ENCODE data around the gene STRA6. TPM values are rescaled to one million over a fixed set of nuclear protein-coding genes. Genes with fewer than 3 reads are reported as not detected.

The STRA6 gene
- polyA plus RNA-seq, 4 donors, result 0.27 to 8.4 TPM; not detected in 2

DNA sequence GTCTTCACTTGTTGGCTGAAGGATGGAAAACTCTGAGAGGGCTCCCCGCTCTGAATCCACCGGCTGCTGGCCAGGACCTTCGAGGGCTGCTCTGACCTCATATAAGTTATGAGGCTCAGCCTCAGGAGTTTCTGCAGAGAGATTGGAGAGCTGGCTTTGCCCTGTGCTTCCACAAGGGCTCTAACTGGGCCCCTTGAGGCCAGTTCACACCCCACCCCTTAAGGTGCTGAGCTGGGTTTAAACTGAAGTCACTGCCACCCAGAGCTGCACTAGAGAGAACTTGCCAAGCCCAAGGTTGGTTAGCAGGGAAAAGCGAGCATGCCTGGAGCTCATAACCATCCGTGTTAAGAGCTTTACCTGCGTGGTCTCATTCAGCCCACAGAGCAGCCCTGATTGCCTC, 30.8 kb upstream of the STRA6 start:
- FAIRE-seq, result no peak
- no peak for DNase-seq
- no peaks in the 10 kb centered on the region for H3K36me3 ChIP-seq (ENCODE audit: control insufficient read depth in 3 of 3, insufficient read depth in 2 of 3, low read depth in 1 of 3, low read length in 3 of 3)
- no peaks in the 10 kb centered on the region for H3K9me3 ChIP-seq (ENCODE audit: control insufficient read depth in 2 of 2, insufficient read depth in 1 of 2, low read depth in 1 of 2, low read length in 1 of 2)
- peaks cover 0 to 4% (median 0%) of the 10 kb centered on the region in 3 donors for H3K27me3 ChIP-seq (ENCODE audit: control insufficient read depth in 3 of 3, insufficient read depth in 3 of 3, low read length in 3 of 3)
- no peak overlapping the region for H3K4me3 ChIP-seq (ENCODE audit: low read depth in 1 of 3, low read length in 3 of 3)
- WGBS, 3 donors, result 72 to 83% (median 83%) methylated on average over 6 of the region's 6 CpGs
- no peak overlapping the region for H3K27ac ChIP-seq (ENCODE audit: low read depth in 1 of 3, low read length in 2 of 3)
- H3K4me1 ChIP-seq (ENCODE audit: control insufficient read depth in 3 of 3, insufficient read depth in 2 of 3, low read depth in 1 of 3, low read length in 2 of 3), result peaks cover 0 to 14% (median 0%) of the 10 kb centered on the region in 3 donors

DNA sequence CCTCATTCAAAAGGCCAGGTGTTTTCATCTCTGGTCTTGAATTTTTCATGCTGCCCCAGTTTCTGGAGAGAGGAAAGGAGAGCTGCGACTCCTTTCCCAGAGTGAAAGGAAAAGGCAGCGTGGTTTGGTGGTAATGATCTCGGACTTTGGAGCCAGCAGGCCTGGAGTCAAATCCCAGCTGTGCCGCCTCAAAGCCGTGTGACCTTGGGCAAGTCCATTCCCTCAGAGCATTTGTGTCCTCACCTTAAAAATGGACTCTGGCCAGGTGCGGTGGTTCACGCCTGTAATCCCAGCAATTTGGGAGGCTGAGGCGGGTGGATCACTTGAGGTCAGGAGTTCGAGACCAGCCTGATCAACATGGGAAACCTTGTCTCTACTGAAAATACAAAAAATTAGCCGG, 28.9 kb upstream of the STRA6 start:
- Histone ChIP-seq H3K27ac (ENCODE audit: low read depth in 1 of 3, low read length in 2 of 3) (no peak overlapping the region), H3K4me1 (ENCODE audit: control insufficient read depth in 3 of 3, insufficient read depth in 2 of 3, low read depth in 1 of 3, low read length in 2 of 3) (peaks cover 0 to 12% (median 0%) of the 10 kb centered on the region in 3 donors), H3K9me3 (ENCODE audit: control insufficient read depth in 2 of 2, insufficient read depth in 1 of 2, low read depth in 1 of 2, low read length in 1 of 2) (no peaks in the 10 kb centered on the region), H3K4me3 (ENCODE audit: low read depth in 1 of 3, low read length in 3 of 3) (no peak overlapping the region), H3K27me3 (ENCODE audit: control insufficient read depth in 3 of 3, insufficient read depth in 3 of 3, low read length in 3 of 3) (peaks cover 0 to 6% (median 0%) of the 10 kb centered on the region in 3 donors), H3K36me3 (ENCODE audit: control insufficient read depth in 3 of 3, insufficient read depth in 2 of 3, low read depth in 1 of 3, low read length in 3 of 3) (no peaks in the 10 kb centered on the region)
- DNase-seq (peak in 1 of 2 donors; percentile 65), FAIRE-seq (no peak)
- WGBS, 3 donors, result 27 to 75% (median 39%) methylated on average over 10 of the region's 10 CpGs

DNA sequence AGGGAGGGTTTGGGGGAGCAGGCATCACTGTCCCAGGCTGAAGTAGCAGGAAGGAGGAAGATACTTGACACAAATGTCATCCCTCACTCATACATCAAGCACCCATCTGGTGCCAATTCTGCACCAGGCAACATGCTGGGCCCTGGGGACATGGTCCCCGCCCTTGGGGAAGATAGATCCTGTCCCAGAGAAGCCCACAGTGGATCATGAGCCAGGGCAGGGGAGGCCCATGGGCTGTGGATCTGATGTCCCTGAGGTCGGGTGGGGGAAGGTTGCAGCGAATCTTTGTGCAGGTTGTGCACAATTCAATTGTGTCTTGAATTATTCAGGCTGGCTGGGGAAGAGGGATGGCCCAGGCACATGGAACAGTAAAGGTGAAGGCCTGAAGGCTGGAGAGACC, 27.1 kb upstream of the STRA6 start:
- Histone ChIP-seq H3K4me3 (ENCODE audit: low read depth in 1 of 3, low read length in 3 of 3) (no peak overlapping the region), H3K9me3 (ENCODE audit: control insufficient read depth in 2 of 2, insufficient read depth in 1 of 2, low read depth in 1 of 2, low read length in 1 of 2) (no peaks in the 10 kb centered on the region), H3K27ac (ENCODE audit: low read depth in 1 of 3, low read length in 2 of 3) (no peak overlapping the region), H3K36me3 (ENCODE audit: control insufficient read depth in 3 of 3, insufficient read depth in 2 of 3, low read depth in 1 of 3, low read length in 3 of 3) (no peaks in the 10 kb centered on the region), H3K27me3 (ENCODE audit: control insufficient read depth in 3 of 3, insufficient read depth in 3 of 3, low read length in 3 of 3) (peaks cover 0 to 6% (median 0%) of the 10 kb centered on the region in 3 donors), H3K4me1 (ENCODE audit: control insufficient read depth in 3 of 3, insufficient read depth in 2 of 3, low read depth in 1 of 3, low read length in 2 of 3) (peaks cover 0 to 5% (median 0%) of the 10 kb centered on the region in 3 donors)
- 69 to 87% (median 82%) methylated on average over 3 of the region's 3 CpGs for WGBS, 3 donors
- FAIRE-seq, result no peak
- DNase-seq, result no peak

DNA sequence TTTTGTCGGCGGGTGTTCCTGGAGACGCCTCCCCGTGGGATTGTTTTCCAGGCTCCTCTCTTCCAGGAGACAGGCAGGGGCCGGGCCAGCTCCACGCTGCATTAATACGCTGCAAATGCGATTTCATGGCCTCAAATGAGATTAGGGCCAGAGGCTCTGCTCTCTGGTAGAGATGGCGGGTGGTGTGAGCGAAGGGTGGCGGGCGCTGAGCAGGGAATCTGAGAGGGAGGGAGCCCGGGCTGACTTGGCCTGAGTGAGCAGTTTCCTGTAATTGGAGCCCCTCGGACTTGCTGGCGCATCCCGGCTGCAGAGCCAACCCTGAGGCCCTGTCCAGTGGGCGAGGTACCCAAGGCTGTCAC, 26.1 kb upstream of the STRA6 start:
- DNase-seq (no peak), FAIRE-seq (no peak)
- WGBS, 3 donors, result 49 to 82% (median 69%) methylated on average over 16 to 17 of the region's 17 CpGs
- no peak overlapping the region for H3K4me3 ChIP-seq (ENCODE audit: low read depth in 1 of 3, low read length in 3 of 3)
- no peaks in the 10 kb centered on the region for H3K9me3 ChIP-seq (ENCODE audit: control insufficient read depth in 2 of 2, insufficient read depth in 1 of 2, low read depth in 1 of 2, low read length in 1 of 2)
- no peak overlapping the region for H3K27ac ChIP-seq (ENCODE audit: low read depth in 1 of 3, low read length in 2 of 3)
- H3K27me3 ChIP-seq (ENCODE audit: control insufficient read depth in 3 of 3, insufficient read depth in 3 of 3, low read length in 3 of 3), result peaks cover 0 to 6% (median 0%) of the 10 kb centered on the region in 3 donors
- H3K36me3 ChIP-seq (ENCODE audit: control insufficient read depth in 3 of 3, insufficient read depth in 2 of 3, low read depth in 1 of 3, low read length in 3 of 3), result no peaks in the 10 kb centered on the region
- peaks cover 0 to 6% (median 0%) of the 10 kb centered on the region in 3 donors for H3K4me1 ChIP-seq (ENCODE audit: control insufficient read depth in 3 of 3, insufficient read depth in 2 of 3, low read depth in 1 of 3, low read length in 2 of 3)

DNA sequence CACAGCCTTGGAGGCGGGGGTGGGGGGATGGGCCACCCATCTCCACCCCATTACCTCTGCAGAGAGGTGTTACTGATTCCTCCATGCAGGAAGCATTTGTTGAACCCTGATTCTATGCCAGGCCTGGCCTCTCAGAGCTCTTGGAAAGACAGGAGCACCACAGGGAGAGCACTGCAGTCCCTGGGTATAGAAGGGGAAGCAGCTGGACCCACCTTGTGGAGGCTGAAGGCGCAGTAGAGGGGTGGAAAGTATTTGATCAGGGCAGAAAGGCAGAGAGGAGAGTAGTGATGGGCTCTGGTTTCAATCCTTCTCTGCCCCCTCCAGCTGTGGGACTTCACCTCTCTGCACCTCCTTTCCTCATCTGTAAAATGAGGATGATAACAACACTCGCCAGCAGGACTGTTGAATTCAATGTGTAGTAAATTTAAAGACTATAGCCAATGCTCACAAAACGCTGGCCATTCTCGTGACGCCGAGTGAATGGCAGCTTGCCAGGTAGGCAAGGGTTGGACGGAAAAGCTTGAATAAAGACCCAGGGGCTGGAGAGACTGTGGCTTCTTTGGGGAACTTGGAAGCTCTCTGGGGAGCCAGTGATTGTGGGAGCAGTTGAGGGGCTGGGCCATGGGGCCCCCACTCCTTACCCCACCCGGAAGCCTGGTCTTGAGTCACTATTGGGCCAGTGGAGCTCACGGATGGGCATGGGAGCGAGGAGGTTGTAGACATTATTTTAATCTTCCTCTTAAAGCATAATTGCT, 25.6 kb upstream of the STRA6 start:
- no peak for DNase-seq
- Histone ChIP-seq H3K9me3 (ENCODE audit: control insufficient read depth in 2 of 2, insufficient read depth in 1 of 2, low read depth in 1 of 2, low read length in 1 of 2) (no peaks in the 10 kb centered on the region), H3K4me3 (ENCODE audit: low read depth in 1 of 3, low read length in 3 of 3) (no peak overlapping the region), H3K4me1 (ENCODE audit: control insufficient read depth in 3 of 3, insufficient read depth in 2 of 3, low read depth in 1 of 3, low read length in 2 of 3) (peaks cover 0 to 10% (median 0%) of the 10 kb centered on the region in 3 donors), H3K27ac (ENCODE audit: low read depth in 1 of 3, low read length in 2 of 3) (no peak overlapping the region), H3K36me3 (ENCODE audit: control insufficient read depth in 3 of 3, insufficient read depth in 2 of 3, low read depth in 1 of 3, low read length in 3 of 3) (no peaks in the 10 kb centered on the region), H3K27me3 (ENCODE audit: control insufficient read depth in 3 of 3, insufficient read depth in 3 of 3, low read length in 3 of 3) (peaks cover 0 to 6% (median under 1%) of the 10 kb centered on the region in 3 donors)
- 42 to 52% (median 51%) methylated on average over 11 of the region's 11 CpGs for WGBS, 3 donors
- no peak for FAIRE-seq

DNA sequence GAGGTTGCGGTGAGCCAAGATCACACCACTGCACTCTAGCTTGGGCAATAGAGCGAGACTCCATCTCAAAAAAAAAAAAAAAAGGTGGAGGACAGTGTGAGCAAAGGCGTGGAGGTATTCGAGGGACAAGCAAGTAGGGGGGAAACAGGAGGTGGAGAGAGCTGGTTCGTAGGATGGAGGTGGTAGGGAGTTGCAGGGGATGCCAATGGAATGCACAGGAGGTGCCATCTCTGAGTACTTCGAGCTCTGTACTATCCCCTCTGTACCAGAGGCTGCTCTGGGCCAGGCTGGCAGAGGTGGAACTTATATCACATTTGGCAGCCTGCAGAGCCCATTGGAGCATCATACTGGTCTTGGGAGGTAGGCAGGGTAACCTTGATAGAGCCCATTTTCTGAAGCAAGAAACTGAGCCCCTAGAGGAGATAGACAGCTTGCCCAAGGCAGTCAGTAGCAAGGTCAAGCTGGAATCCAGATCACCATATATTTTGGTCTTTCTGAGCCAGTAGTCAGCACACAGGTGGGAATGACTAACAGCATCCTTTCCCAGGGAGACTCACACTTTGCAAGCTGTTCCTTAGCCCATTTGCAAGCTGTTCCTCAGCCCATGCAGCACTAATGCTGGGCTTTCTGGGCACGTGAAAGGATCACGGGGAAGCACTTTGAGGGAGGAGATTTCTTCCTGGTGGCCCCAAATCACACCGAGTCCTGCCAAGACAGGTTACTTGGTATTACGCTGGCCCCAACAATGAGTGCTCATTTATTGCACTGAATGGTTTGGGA, 24.4 kb upstream of the STRA6 start:
- DNase-seq, result no peak
- WGBS, 3 donors, result 78 to 82% (median 81%) methylated on average over 9 to 10 of the region's 10 CpGs
- Histone ChIP-seq H3K27ac (ENCODE audit: low read depth in 1 of 3, low read length in 2 of 3) (no peak overlapping the region), H3K9me3 (ENCODE audit: control insufficient read depth in 2 of 2, insufficient read depth in 1 of 2, low read depth in 1 of 2, low read length in 1 of 2) (no peaks in the 10 kb centered on the region), H3K4me3 (ENCODE audit: low read depth in 1 of 3, low read length in 3 of 3) (no peak overlapping the region), H3K4me1 (ENCODE audit: control insufficient read depth in 3 of 3, insufficient read depth in 2 of 3, low read depth in 1 of 3, low read length in 2 of 3) (peaks cover 0 to 14% (median 0%) of the 10 kb centered on the region in 3 donors), H3K27me3 (ENCODE audit: control insufficient read depth in 3 of 3, insufficient read depth in 3 of 3, low read length in 3 of 3) (peaks cover 0 to 6% (median 2%) of the 10 kb centered on the region in 3 donors), H3K36me3 (ENCODE audit: control insufficient read depth in 3 of 3, insufficient read depth in 2 of 3, low read depth in 1 of 3, low read length in 3 of 3) (no peaks in the 10 kb centered on the region)
- FAIRE-seq, result no peak

DNA sequence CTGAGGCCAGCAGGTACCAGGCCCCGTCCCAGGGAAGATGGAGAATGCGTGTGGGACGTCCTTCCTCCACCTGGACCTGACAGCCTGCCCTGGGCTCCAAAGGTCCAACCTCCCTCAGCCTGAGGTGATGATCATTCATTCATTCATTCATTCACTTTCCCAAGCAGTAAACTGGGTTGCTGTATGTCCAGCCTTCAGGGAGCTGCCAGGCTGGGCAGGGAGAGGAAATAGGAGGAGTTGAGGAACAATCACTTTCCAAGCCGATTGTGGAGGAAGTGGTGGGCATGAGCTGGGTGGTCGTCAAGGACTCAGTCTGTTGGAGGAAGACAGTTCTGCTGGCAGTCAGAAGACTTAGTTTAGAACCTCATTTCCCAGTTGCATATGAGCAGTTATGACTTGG, 23.3 kb upstream of the STRA6 start:
- H3K27me3 ChIP-seq (ENCODE audit: control insufficient read depth in 3 of 3, insufficient read depth in 3 of 3, low read length in 3 of 3), result peaks cover 0 to 9% (median 4%) of the 10 kb centered on the region in 3 donors
- no peak for FAIRE-seq
- no peaks in the 10 kb centered on the region for H3K36me3 ChIP-seq (ENCODE audit: control insufficient read depth in 3 of 3, insufficient read depth in 2 of 3, low read depth in 1 of 3, low read length in 3 of 3)
- WGBS, 3 donors, result 71 to 82% (median 81%) methylated on average over 5 of the region's 5 CpGs
- DNase-seq, result no peak
- peaks cover 0 to 14% (median 0%) of the 10 kb centered on the region in 3 donors for H3K4me1 ChIP-seq (ENCODE audit: control insufficient read depth in 3 of 3, insufficient read depth in 2 of 3, low read depth in 1 of 3, low read length in 2 of 3)
- no peaks in the 10 kb centered on the region for H3K9me3 ChIP-seq (ENCODE audit: control insufficient read depth in 2 of 2, insufficient read depth in 1 of 2, low read depth in 1 of 2, low read length in 1 of 2)
- no peak overlapping the region for H3K4me3 ChIP-seq (ENCODE audit: low read depth in 1 of 3, low read length in 3 of 3)
- no peak overlapping the region for H3K27ac ChIP-seq (ENCODE audit: low read depth in 1 of 3, low read length in 2 of 3)

DNA sequence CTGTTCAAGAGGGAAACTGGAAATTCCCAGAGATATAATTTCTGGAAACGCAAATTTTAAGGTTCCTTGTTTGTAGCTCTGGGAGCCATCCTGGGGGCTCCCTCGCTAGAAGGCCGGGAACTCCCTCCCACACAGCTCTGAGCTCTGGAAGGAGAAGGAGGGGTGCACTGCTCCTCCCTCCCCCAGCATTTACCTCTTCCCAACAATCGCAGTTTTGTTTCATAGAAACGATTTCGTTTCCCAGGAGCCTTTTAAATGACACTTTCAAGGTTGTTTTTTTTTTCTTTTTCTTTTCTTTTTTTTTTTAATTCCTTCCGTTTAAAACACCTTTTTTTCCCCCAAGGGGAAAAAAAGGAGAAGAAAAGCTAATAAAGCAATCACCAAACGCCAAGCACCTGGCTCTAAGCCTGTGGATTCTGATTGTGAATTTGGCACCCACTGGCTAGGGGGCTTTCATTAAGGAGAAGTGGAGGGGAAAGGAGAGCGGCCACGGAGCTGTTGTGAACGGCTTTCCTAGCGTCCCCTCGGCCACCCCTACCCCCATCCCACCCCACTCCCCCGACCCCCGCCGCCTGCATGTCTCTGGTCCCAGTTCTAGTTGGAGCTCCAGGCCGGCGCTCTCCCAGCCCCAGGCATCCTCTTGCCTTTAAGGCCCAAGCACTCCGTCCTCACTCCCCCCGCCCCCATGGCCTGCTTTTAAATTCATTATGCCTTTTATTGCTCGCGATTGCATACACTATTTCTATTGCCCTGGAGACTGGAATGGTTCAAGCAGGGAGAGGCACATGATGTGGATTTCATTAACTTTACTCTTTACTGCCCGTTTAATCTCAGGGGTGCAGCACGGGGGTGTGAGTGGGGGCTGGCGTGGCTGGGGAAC, 19.9 kb upstream of the STRA6 start:
- peaks cover 0 to 14% (median 0%) of the 10 kb centered on the region in 3 donors for H3K4me1 ChIP-seq (ENCODE audit: control insufficient read depth in 3 of 3, insufficient read depth in 2 of 3, low read depth in 1 of 3, low read length in 2 of 3)
- no peaks in the 10 kb centered on the region for H3K9me3 ChIP-seq (ENCODE audit: control insufficient read depth in 2 of 2, insufficient read depth in 1 of 2, low read depth in 1 of 2, low read length in 1 of 2)
- peaks cover 0 to 4% (median 3%) of the 10 kb centered on the region in 3 donors for H3K27me3 ChIP-seq (ENCODE audit: control insufficient read depth in 3 of 3, insufficient read depth in 3 of 3, low read length in 3 of 3)
- FAIRE-seq, result no peak
- WGBS, 3 donors, result 20 to 49% (median 35%) methylated on average over 25 of the region's 25 CpGs
- H3K4me3 ChIP-seq (ENCODE audit: low read depth in 1 of 3, low read length in 3 of 3), result no peak overlapping the region
- no peaks in the 10 kb centered on the region for H3K36me3 ChIP-seq (ENCODE audit: control insufficient read depth in 3 of 3, insufficient read depth in 2 of 3, low read depth in 1 of 3, low read length in 3 of 3)
- no peak overlapping the region for H3K27ac ChIP-seq (ENCODE audit: low read depth in 1 of 3, low read length in 2 of 3)
- peak in 1 of 2 donors; percentile 67 for DNase-seq
